ENCODE measurements around the gene TRIP4. TPM values are rescaled to one million over a fixed set of nuclear protein-coding genes. Genes with fewer than 3 reads are reported as not detected.

TRIP4 gene
- total and polyA plus RNA-seq, 9 of the 15 experiments (the other 6 are each of a cell fraction or from before 2014, with no cell fraction given) = 7.6 to 23.3 (median 16.7) TPM

GRCh38 chr15:64438653-64439447 lies 51.2 kb downstream of the TRIP4 start (continued):
- TF ChIP-seq AFF1 (IDR thresholded peaks at IDR 0.05; ENCODE audit: low read depth in 1 of 2, partially characterized antibody in 2 of 2) = no peak
- no peak for TF ChIP-seq PKNOX1 (IDR thresholded peaks at IDR 0.05)
- TF ChIP-seq NBN (IDR thresholded peaks at IDR 0.05; ENCODE audit: low read depth) = peak; percentile 36; the same call in 1 of the 2 replicates
- peak in 1 of 2 experiments; percentile 78; a peak in 2 of 4 replicates for TF ChIP-seq ZNF639 (CRISPR knock-in tag; conservative IDR thresholded peaks at IDR 0.05 in 1 of 2, IDR thresholded peaks at IDR 0.05 in 1 of 2)
- TF ChIP-seq TAF15 (IDR thresholded peaks at IDR 0.05; ENCODE audit: low read depth, low read length) = no peak
- TF ChIP-seq MCM5 (IDR thresholded peaks at IDR 0.05; ENCODE audit: low read depth) = no peak
- TF ChIP-seq ATF1 (CRISPR knock-in tag; IDR thresholded peaks at IDR 0.05) = no peak
- peak; percentile 31; the same call in 1 of the 2 replicates for TF ChIP-seq ATF1 (tag; IDR thresholded peaks at IDR 0.05)
- peak; percentile 83 for TF ChIP-seq SMARCC2 (IDR thresholded peaks at IDR 0.05; ENCODE audit: low read depth)
- TF ChIP-seq TRIM24 (IDR thresholded peaks at IDR 0.05) = peak; percentile 79 to 87
- TF ChIP-seq POLR2B (IDR thresholded peaks at IDR 0.05; ENCODE audit: low read depth, partially characterized antibody) = no peak
- TF ChIP-seq ELK1 (CRISPR knock-in tag; IDR thresholded peaks at IDR 0.05) = no peak
- TF ChIP-seq ZBTB26 (CRISPR knock-in tag; IDR thresholded peaks at IDR 0.05) = no peak
- peak; percentile 90 for TF ChIP-seq MTA2 (IDR thresholded peaks at IDR 0.05; ENCODE audit: low read depth)
- no peak for TF ChIP-seq HINFP (tag; conservative IDR thresholded peaks at IDR 0.05; ENCODE audit: low read depth)
- TF ChIP-seq GATAD2B (IDR thresholded peaks at IDR 0.05; ENCODE audit: borderline replicate concordance) = 0 out of 2 replicates have a peak, but pooled peaks have one; percentile 70
- no peak for TF ChIP-seq ZNF696 (CRISPR knock-in tag; conservative IDR thresholded peaks at IDR 0.05)

All from K562 (cell line).